ENCODE data around the gene ADAMTSL1. TPM values are rescaled to one million over a fixed set of nuclear protein-coding genes. Genes with fewer than 3 reads are reported as not detected.
A peak's percentile ranks its signal among the peaks of the same experiment; 100 is the strongest.

The ADAMTSL1 gene
- polyA plus RNA-seq, 3 donors, result 12.1 to 18.2 (median 14.2) TPM

DNA sequence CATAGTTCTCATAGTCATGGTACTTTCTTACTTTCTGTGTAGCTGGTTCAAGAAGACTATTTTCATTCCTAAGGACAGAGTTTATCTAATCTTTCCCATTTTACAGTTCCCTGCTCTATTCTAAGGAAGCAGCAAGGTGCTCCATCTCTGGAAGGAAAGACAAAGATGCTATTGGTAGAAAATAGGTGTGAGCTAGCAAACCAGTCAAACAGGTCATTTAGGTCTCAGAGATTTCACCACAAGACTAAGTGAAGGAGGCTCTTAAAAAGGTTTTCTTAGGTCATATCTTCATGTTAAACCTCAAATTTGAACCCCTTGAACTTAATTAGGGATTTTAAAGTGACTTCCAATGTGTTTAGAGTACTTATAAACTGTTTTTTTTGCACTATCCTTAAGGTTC, 62.6 kb downstream of the ADAMTSL1 start:
- no peak for DNase-seq (ENCODE audit: extremely low read depth in 1 of 11, low read depth in 9 of 11, low spot score in 4 of 11)

DNA sequence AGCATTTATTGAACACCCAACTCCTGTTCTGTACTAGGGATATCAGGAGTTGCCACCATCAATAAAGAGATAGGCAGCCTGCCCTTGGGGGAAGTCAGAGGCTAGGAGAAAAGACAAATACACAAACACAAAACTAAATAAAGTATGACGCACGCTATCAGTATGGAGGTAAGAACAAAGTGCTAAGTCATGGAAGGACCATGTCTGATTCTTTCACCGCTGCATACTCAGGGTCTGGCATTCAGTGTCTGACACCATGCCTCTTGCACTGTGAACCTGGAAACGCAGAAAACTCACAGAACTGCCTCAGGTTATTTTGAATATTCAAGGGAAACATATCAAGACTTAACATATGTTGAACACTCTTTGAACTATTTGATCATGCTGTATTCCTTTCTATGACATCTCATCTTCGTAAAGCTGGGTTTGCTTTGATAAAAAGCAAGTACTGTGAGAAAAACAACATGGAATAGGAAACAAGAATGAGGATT, 65.3 kb downstream of the ADAMTSL1 start:
- no peak for DNase-seq (ENCODE audit: extremely low read depth in 1 of 11, low read depth in 9 of 11, low spot score in 4 of 11)

DNA sequence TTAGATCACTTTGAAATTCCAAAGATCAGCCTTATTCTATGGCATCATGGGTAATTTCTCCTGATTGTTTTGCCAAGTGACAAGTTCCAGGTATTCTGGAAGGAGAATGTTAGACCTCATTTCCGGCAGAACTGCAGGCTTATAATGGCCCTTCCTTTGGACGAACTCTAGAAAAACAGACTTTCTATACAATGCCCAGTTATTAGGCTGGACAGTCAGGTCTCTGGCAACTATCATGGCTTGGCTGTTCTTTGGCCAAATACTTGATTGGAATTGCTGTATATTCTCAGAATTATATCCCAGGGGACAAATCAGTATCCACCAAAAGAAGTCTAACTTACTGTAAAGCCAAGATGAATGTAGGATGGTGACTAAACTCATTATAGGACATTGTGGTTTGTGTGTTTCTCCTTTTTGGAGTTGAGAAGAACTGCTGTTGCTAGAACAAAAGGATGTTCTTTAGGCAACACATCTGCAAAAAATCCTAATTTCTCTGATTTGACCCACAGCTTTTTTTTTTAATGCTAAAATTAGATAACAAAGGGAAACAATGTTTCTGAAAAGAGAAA, 69.0 kb downstream of the ADAMTSL1 start:
- no peak for DNase-seq (ENCODE audit: extremely low read depth in 1 of 11, low read depth in 9 of 11, low spot score in 4 of 11)

DNA sequence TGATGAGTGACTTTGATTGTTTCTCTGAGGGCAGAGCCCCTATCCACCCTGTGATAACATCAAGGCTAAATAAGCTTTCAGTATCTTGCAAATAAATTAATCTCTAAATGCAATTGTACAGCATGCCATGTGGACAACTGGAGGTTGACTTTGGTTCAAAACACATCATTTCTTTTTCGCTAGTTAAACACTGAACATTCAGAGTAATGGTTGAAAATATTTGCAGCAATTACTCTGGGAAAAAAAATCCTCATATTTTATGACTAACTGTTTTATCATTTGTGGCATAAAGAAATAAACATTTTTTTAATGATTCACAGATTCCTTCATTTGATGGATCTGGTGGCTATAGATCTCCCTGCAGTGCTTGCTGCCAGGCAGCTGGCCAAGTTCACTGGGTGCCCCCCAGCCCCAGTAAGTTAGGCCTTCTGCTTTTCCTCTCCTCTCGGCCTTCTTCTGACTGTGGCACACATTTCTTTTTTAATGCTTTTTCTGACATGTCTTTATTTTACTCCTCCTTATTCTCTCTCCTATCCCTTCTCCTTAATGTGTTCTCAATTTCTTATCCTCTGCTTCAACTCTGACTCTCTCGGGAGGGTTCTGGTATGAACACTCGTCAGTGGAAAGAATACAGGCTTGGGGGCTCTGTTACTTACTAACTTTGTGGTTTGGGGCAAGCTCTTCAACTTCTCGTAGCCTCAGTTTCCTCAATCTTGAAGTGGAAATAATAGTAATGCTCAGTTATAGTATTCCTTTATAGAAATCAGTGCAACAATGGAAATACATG, 69.6 kb downstream of the ADAMTSL1 start:
- peak in 8 of 11 donors; percentile 10 to 56 (median 27) for DNase-seq (ENCODE audit: extremely low read depth in 1 of 11, low read depth in 9 of 11, low spot score in 4 of 11)

DNA sequence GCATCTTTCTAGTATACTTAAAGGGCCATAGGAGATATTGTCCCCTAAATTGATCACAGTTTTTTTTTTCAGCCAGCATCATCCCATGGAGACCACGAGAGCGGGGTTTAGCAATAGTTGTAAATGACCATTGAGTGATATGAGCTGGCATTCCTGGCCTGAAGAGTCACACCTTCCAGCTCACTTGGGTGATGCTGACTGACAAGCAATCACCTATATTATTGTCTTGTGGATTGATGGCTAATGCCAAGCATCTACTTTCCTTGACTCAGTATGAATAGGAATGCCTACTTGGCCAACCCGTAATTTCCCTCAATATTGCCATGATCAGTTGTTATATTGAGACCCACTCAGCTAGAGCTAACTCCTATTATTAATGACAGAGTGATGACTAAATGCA, 70.5 kb downstream of the ADAMTSL1 start:
- no peak for DNase-seq (ENCODE audit: extremely low read depth in 1 of 11, low read depth in 9 of 11, low spot score in 4 of 11)

DNA sequence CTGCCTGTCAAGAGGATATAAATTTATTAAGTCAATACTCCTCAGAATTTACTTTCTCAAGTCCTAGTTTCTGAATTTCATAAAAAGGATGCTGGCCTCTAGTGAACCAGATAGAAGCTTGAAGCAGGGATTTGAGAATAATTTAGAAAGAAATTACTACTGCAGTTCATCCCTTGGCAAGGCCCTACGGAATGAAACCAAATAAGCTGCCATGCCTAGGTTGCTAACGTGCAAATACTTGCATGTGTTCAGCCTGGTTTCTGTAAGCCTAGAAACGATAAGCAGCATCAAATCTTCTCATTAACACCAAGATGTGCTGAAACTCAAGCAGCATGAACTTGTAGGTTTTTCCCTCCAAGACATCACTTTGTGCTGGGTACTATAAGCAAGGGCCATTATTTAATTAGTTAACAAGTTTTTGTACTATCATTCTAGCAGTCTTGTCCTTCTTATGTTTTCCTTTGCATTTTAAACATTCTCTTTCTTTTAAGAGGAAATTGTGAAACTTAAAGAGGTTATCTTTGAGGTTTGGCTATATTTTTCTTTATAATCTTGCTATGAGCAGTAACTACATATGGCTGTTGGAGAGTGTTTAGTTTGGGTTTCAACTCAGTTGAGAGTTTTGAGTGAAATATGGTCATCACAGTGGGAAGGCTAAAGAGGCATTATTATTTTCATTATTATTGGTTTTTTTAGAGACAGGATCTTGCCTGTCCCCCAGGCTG, 71.8 kb downstream of the ADAMTSL1 start:
- DNase-seq (ENCODE audit: extremely low read depth in 1 of 11, low read depth in 9 of 11, low spot score in 4 of 11), result no peak

DNA sequence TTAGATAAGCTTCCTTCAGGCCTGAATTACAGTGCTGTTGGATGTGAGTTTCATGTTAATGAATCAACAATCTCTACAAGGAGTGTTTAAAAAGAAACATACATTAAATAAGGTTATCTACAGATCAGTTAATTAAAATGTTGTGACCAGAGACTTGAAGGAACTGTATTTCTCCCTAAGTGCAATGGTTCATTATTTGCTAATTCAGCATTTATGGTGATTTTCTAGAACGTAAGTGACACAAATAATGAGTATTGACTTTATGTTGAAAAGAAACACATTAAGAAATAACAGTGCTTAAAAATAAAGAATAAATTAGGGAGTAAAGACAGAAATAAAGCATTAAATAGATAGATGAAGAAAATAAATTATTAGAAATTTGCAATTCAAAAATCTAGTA, 74.5 kb downstream of the ADAMTSL1 start:
- no peak for DNase-seq (ENCODE audit: extremely low read depth in 1 of 11, low read depth in 9 of 11, low spot score in 4 of 11)

DNA sequence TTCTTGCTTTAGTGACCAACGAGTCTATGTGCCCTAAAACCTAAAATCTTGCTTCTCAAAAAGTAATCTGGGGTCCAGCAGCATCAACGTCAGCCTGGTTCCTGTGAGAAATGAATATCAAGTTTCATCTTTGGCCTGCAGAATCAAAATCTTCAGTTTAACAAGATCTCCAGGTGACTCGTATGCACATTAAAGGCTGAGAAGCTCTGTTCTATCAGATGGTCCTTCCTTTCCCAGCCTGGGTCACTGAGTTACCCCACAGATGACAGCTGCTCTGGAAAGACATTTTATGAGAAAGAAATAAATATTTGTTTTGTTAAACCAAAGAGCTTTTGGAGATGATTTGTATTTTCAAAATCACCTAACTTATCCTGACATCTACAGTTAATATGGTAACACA, 75.8 kb downstream of the ADAMTSL1 start:
- DNase-seq (ENCODE audit: extremely low read depth in 1 of 11, low read depth in 9 of 11, low spot score in 4 of 11), result no peak

DNA sequence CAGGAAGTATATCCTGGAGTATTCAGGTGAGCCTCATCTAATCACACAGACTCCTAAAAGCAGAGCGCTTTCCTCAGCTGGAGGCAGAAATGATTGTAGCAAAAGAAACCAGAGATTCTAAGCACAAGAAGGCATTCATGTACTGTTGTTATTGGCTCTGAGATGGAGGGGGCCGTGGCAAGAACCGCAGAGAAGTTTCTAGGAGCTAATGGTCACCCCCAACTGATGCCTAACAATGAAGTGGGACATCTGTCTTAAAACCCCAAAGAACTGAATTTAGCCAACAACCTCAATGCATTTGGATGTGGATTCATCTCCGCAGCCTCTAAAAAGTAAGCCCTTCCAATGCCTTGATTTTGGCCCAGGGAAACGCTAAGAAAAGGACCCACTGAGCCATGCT, 76.3 kb downstream of the ADAMTSL1 start:
- DNase-seq (ENCODE audit: extremely low read depth in 1 of 11, low read depth in 9 of 11, low spot score in 4 of 11), result no peak

DNA sequence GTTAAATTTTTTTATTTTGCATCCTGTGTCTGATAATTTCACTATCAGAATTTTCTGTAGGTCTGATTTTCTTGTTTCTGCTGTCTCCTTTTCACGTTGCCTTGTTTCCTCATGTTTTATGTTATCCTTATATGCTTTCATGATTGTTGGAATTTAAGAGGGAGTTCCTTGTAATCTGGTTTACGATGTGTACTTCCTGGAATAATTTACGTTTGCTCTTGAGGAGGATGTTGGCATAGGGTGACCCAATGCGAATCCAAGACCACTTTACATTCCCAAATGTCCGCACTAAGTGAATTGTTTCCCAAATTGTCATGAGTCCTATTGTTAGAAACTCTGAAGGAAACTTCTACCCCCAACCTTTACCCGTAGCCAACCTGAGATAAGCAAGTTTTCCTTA, 80.3 kb downstream of the ADAMTSL1 start:
- no peak for DNase-seq (ENCODE audit: extremely low read depth in 1 of 11, low read depth in 9 of 11, low spot score in 4 of 11)

DNA sequence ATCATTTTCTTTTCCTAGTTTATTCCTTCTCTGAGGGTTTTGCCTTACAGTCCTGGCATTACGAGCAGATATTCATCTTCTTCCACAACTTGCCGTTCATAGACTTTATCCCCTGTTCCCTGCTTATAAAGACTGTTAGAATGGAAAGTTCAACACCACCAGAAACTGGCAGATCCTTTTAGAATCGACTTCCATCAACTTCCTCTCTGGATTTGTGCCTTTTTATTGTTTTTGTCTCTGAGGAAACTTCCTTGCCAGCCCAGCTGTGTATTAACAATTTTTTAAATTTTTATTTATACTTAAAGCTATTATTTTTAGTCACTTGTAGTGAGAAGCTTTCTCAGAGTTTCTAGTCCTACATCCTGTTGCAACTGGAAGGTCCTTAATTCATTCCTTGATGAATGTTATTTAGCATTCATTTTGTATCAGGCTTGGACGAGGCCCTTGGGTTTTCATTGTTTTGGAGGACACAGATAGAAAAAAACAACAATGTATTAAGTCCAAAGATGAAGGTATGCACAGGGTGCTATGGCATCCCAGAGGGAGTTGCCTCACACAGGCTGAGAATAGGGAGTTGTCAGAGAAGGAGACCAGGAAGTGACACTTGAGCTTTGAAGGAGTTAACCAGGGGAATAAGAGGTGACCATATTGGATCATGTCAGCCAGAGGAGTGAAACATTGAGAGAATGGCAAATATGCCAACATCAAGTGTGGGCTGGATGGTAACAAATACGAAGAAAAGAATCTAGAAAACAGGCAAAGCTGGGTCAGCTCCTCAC, 81.3 kb downstream of the ADAMTSL1 start:
- DNase-seq (ENCODE audit: extremely low read depth in 1 of 11, low read depth in 9 of 11, low spot score in 4 of 11), result no peak

DNA sequence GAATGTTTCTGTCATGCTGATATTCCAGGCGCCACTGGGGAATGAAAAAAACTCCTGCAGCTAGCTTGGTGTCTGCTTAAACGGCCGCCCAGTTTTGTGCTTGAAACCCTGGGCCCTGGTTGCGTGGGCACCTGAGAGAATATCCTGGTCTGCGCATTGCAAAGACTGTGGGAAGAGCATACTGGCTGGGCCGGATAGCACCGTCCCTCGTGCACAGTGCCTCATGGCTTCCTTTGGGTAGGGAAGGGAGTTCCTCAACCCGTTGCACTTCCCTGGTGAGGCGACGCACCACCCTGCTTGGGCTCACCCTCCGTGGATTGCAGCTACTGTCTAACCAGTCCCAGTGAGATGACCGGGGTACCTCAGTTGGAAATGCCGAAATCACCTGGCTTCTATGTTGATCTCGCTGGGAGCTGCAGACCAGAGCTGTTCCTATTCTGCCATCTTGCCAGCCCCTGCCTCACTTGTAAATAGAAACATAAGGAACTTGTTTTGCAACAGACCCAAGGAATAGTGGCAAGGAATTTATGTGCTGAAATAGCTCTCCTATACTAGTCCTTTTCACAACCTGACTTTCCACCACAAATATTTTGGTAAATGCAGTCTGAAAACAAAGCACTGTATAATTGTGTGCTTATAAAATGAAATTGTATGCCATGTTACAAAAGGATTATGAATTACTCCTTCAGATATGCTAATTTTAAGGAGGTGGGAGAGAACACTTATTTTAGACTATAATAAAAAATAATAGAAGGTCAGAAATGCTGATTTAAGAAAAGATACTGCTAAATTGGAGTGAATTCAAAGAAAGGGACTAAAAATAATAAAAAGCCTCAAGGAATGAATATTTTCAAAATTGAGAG, 90.3 kb downstream of the ADAMTSL1 start:
- DNase-seq (ENCODE audit: extremely low read depth in 1 of 11, low read depth in 9 of 11, low spot score in 4 of 11), result no peak

DNA sequence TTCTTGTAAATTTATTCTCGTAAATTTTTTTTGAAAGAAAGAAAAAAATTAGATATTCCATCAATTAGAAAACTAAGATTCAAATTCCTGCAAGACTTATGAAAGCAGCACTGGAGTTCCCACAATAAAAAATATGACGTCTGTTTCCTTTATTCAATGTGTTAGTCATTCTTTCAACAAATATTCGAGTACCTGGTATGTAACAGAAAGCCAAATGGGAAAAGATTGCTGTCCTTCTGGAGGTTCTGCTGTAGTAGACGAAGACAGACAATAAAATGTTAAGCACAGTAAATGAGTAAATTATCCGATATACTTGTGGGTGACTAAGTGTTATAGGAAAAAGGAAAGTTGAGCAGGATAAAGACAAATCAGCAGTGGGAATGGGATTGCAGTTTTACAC, 92.2 kb downstream of the ADAMTSL1 start:
- no peak for DNase-seq (ENCODE audit: extremely low read depth in 1 of 11, low read depth in 9 of 11, low spot score in 4 of 11)

DNA sequence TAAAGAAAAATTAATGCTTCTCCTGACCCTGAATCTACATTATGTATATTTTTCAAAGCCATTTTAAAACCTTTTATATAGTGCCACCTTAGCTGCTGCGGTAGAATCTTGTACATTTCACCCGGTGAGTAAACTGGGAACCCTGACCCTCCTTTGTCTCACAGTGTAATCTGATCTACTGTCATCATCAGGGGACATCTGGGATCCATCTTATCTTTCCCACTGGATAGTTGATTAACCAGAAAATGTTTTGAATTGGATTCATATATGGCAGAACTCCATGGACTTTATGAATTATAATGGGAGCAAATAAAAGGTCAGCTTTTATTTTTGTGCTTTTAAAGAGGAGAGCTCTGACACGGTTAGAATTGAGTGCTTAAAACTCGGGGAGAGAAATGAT, 95.0 kb downstream of the ADAMTSL1 start:
- DNase-seq (ENCODE audit: extremely low read depth in 1 of 11, low read depth in 9 of 11, low spot score in 4 of 11), result peak in 1 of 11 donors; percentile 19

DNA sequence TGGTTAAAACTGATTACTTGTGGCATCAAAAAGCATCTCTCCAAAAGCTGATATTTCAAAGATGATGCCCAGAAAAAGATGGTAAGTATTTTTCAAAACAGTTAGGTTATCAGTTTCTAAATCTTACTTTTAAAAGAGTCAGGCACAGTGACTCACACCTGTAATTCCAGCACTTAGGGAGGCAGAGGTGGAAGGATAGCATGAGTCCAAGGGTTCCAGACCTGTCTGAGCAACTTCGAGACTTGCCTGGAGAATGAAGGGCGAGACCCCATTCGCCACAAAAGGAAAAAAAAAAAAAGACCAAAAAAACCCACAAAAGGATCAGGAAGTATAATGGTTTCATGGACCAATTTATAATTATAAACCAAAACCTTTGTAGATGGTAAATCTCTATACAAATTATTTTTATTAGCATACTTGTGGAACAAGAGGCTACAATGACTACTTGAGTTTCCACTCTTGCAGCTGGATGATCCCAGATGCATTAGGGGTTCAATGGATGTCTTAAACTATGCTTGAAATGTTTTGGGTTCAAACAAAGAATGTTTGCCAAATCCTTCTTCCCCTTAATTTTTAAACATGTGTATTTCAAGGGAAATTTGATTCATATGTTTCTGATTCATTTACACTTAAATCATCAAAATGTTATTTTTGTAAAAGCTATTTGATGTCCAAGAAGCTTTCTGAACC, 96.1 kb downstream of the ADAMTSL1 start:
- no peak for DNase-seq (ENCODE audit: extremely low read depth in 1 of 11, low read depth in 9 of 11, low spot score in 4 of 11)

DNA sequence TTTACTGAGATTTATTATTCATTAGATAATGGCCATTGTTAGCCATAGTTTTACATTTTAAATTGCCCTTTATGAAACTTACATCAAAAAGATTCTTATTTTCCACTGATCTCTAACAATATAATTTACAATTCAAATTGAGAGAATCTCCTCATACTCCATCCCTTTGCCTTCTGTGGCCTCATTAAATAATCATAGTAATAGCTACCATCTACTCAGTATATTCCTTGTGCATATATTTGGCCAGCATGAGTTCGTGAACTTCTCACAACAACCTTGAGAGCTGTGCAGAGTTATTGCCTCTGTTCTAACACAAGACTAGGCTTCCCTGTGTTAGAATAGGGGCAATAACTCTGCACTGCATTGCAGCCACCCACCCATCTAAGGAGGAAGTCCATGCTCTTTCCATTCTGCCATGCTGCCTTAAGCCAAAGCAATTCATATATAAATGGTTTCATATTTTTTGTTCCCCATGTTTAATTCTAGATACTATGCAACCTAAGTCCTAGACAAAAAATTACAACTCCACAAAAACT, 99.1 kb downstream of the ADAMTSL1 start:
- no peak for DNase-seq (ENCODE audit: extremely low read depth in 1 of 11, low read depth in 9 of 11, low spot score in 4 of 11)

DNA sequence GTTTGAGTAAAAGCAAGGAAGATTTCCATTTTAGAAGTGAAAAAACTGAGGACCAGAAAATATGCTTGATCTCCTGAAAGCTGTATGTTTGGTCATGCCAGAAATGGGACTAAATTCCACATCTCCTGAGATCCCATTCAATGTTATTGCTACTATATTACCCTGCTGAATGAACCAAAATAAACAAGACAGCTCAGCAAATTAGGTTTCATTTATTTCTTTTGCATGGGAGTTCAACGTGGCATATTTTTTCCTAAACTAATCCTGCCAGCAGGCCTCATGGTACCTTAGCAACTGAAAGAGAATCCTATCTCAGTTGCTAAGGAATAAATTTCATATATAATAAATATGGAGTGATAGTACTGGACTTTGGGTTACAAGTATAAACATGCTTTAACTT, 101.7 kb downstream of the ADAMTSL1 start:
- DNase-seq (ENCODE audit: extremely low read depth in 1 of 11, low read depth in 9 of 11, low spot score in 4 of 11), result no peak

DNA sequence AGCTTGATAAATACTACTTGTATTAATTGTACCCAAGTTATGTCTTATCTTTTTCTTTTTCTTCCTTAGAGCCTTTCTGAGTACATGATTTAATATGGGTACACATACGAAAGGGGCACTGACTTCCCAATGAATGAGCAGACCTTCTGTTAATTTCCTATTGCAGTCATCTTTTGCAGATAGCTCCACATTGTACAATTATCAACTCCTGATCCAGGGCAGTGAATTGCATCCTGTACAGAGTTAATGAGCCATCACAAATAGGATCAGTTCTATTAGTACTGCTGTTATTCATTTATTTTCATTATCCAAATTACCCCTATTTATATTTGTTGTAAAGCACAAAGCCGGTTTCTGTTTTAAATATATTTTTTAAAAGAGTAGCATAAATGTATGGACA, 105.6 kb downstream of the ADAMTSL1 start:
- no peak for DNase-seq (ENCODE audit: extremely low read depth in 1 of 11, low read depth in 9 of 11, low spot score in 4 of 11)
